ENCODE results near the gene PROX1.

Gene PROX1

GRCh38 chr1:214018386-214019268 lies 30.9 kb downstream of the PROX1 start:
- TF ChIP-seq CTCF (IDR thresholded peaks at IDR 0.05) = no peak

DNA sequence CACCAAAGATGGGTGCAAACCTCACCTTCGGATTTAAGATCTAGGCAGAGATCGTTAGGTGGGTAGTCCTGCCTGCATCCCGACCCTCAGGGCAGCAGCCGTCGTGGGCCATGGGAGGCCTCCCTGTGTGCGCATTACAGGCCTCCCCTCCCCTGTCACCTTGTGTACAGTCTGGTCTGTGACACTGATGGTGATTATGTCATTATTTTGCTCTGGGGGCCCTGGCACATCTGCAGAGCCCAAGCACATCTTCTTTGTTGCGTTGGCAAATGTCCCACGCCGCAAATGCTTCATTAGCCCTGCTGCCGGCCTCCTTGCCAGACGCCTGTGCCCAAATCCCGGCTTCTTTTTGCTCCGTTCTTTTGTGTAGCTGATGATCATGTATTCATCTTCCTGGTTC lies 31.7 kb downstream of the PROX1 start:
- no peak for TF ChIP-seq CTCF (IDR thresholded peaks at IDR 0.05)

- TF ChIP-seq CTCF (IDR thresholded peaks at IDR 0.05) = no peak
Measured at GRCh38 chr1:214021321-214021720, 33.5 kb downstream of the PROX1 start.

DNA sequence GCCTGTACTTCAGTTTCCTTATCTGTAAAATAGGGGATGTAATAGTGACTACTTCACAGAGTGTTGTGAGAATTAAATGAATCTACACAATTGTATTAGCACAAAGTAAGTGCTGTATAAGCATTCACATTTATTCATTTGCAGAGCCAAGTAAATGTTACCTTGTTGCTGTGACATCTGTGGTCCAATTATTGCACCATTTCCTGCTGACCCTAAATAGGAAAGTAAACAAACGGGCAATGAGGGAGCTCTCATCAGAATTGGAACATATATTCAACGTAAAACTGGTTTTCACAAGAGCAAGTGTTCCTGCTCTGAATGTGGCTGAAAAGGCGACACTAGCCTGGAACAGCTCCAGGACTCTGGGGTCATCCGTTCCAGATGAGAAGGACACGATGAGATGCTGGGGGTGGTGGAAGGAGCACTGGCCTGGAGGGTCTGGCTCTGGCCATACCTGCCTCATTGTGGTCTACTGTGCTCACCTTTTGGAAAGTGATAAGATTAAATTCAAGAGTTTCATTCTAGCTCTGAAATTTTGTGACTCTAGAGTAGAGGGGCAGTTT lies 34.5 kb downstream of the PROX1 start:
- no peak for TF ChIP-seq CTCF (IDR thresholded peaks at IDR 0.05)

- no peak for TF ChIP-seq CTCF (IDR thresholded peaks at IDR 0.05)
Measured at GRCh38 chr1:214022810-214023425, 35.1 kb downstream of the PROX1 start.

GRCh38 chr1:214026985-214027384 lies 39.2 kb downstream of the PROX1 start:
- TF ChIP-seq CTCF (IDR thresholded peaks at IDR 0.05) = no peak

GRCh38 chr1:214027498-214027897 lies 39.7 kb downstream of the PROX1 start:
- no peak for TF ChIP-seq CTCF (IDR thresholded peaks at IDR 0.05)

All from LNCAP (cell line).